ENCODE data around the gene RTN4RL1.

The RTN4RL1 gene

GRCh38 chr17:1977583-1978395, 47.3 kb downstream of the RTN4RL1 start:
- no peak for DNase-seq (ENCODE audit: low read depth)

- DNase-seq (ENCODE audit: low read depth) = no peak
These were observed 48.5 kb downstream of the RTN4RL1 start for GRCh38 chr17:1976683-1977064.

GRCh38 chr17:1976000-1976682, 49.0 kb downstream of the RTN4RL1 start:
- no peak for DNase-seq (ENCODE audit: low read depth)

GRCh38 chr17:1975573-1975972, 49.6 kb downstream of the RTN4RL1 start:
- no peak for DNase-seq (ENCODE audit: low read depth)

GRCh38 chr17:1972487-1973160, 52.5 kb downstream of the RTN4RL1 start:
- DNase-seq (ENCODE audit: low read depth) = no peak

- DNase-seq (ENCODE audit: low read depth) = no peak
These were observed 54.2 kb downstream of the RTN4RL1 start for GRCh38 chr17:1970843-1971384.

- no peak for DNase-seq (ENCODE audit: low read depth)
These were observed 55.4 kb downstream of the RTN4RL1 start for GRCh38 chr17:1969712-1970111.

GRCh38 chr17:1967213-1967612, 57.9 kb downstream of the RTN4RL1 start:
- DNase-seq (ENCODE audit: low read depth) = no peak

GRCh38 chr17:1966274-1967086, 58.7 kb downstream of the RTN4RL1 start:
- no peak for DNase-seq (ENCODE audit: low read depth)

- no peak for DNase-seq (ENCODE audit: low read depth)
These were observed 59.4 kb downstream of the RTN4RL1 start for GRCh38 chr17:1965556-1966273.

- no peak for DNase-seq (ENCODE audit: low read depth)
These were observed 61.9 kb downstream of the RTN4RL1 start for GRCh38 chr17:1963250-1963649.

- DNase-seq (ENCODE audit: low read depth) = no peak
These were observed 63.9 kb downstream of the RTN4RL1 start for GRCh38 chr17:1961189-1961588.

GRCh38 chr17:1960545-1960912, 64.6 kb downstream of the RTN4RL1 start:
- no peak for DNase-seq (ENCODE audit: low read depth)

GRCh38 chr17:1959871-1960544, 65.1 kb downstream of the RTN4RL1 start:
- no peak for DNase-seq (ENCODE audit: low read depth)

- no peak for DNase-seq (ENCODE audit: low read depth)
These were observed 66.8 kb downstream of the RTN4RL1 start for GRCh38 chr17:1958134-1958881.

- no peak for DNase-seq (ENCODE audit: low read depth)
These were observed 68.1 kb downstream of the RTN4RL1 start for GRCh38 chr17:1957037-1957436.

GRCh38 chr17:1956134-1956533, 69.0 kb downstream of the RTN4RL1 start:
- no peak for DNase-seq (ENCODE audit: low read depth)

GRCh38 chr17:1953831-1954230, 71.3 kb downstream of the RTN4RL1 start:
- no peak for DNase-seq (ENCODE audit: low read depth)

GRCh38 chr17:1951920-1952319, 73.2 kb downstream of the RTN4RL1 start:
- DNase-seq (ENCODE audit: low read depth) = no peak

- no peak for DNase-seq (ENCODE audit: low read depth)
These were observed 75.4 kb downstream of the RTN4RL1 start for GRCh38 chr17:1949754-1950153.

All from stromal cell of bone marrow (primary cell).